Caco-2 (cell line): ENCODE data around the gene CACNA1D. TPM values are rescaled to one million over a fixed set of nuclear protein-coding genes. Genes with fewer than 3 reads are reported as not detected.

ENCODE experiments used
- BruUV-seq: library from RNA; stranded (reverse); fragments of 400-500 nt; replicated peaks from 2 replicates; lab custom pipeline; 2021; lab: Mats Ljungman, UMichigan
- CTCF ChIA-PET: fragments of 300-600 bp; sonication (Branson Sonifier 250); formaldehyde crosslinking; loops from one replicate; lab custom pipeline; 2022; ENCODE audit warnings: antibody characterized with exemption; lab: Charles Lee
- POLR2A ChIA-PET: fragments of 300-600 bp; sonication (Branson Sonifier 250); formaldehyde crosslinking; loops from one replicate; lab custom pipeline; 2022; ENCODE audit warnings: antibody characterized with exemption; lab: Charles Lee
- DNase-seq, 2 experiments: peaks; one replicate each; pipeline versions ENCODE4 v3.0.0 to v3.0.0-alpha.2; 2020 to 2022
- H3K27me3 ChIP-seq: replicated peaks from 2 replicates; pipeline ENCODE4 v1.6.0; 2011; ENCODE audit warnings: low read length; ENCODE audit not compliant: control insufficient read depth, insufficient read depth
- H3K36me3 ChIP-seq: 2 replicates; pipeline ENCODE4 v1.5.1; 2011; ENCODE audit warnings: low read length; ENCODE audit not compliant: control insufficient read depth, insufficient read depth
- H3K4me1 ChIP-seq: fragments of 250-450 bp; sonication (Bioruptor Pico); 2 replicates; pipeline ENCODE4 v1.5.1; 2020; ENCODE audit warnings: mild to moderate bottlenecking
- H3K4me3 ChIP-seq: 2 replicates; pipeline ENCODE4 v1.5.1; 2011; ENCODE audit warnings: low read depth, mild to moderate bottlenecking, control low read depth, low read length
- H3K9me3 ChIP-seq: fragments of 250-450 bp; sonication (Bioruptor Pico); 2 replicates; pipeline ENCODE4 v1.5.1; 2020; ENCODE audit warnings: mild to moderate bottlenecking, moderate library complexity
- H3K27ac Mint-ChIP-seq: one replicate; pipeline ENCODE4 v1.8.0; 2022; ENCODE audit warnings: mixed read lengths; ENCODE audit not compliant: unreplicated experiment
- H3K27me3 Mint-ChIP-seq: one replicate; pipeline ENCODE4 v1.8.0; 2022; ENCODE audit warnings: mixed read lengths; ENCODE audit not compliant: insufficient read depth, unreplicated experiment
- H3K36me3 Mint-ChIP-seq: one replicate; pipeline ENCODE4 v1.8.0; 2022; ENCODE audit warnings: mild to moderate bottlenecking, mixed read lengths; ENCODE audit not compliant: insufficient read depth, unreplicated experiment
- H3K4me1 Mint-ChIP-seq: one replicate; pipeline ENCODE4 v1.8.0; 2022; ENCODE audit warnings: low read depth, mixed read lengths; ENCODE audit not compliant: unreplicated experiment
- H3K4me3 Mint-ChIP-seq: one replicate; pipeline ENCODE4 v1.8.0; 2022; ENCODE audit warnings: mild to moderate bottlenecking, moderate library complexity, mixed read lengths; ENCODE audit not compliant: unreplicated experiment
- H3K9me3 Mint-ChIP-seq: one replicate; pipeline ENCODE4 v1.8.0; 2022; ENCODE audit warnings: mixed read lengths; ENCODE audit not compliant: unreplicated experiment
- intact Hi-C: fragments of 100-400 bp; cut with micrococcal nuclease; formaldehyde crosslinking; loops from one replicate; pipeline ENCODE4 v1.10.0; 2022; ENCODE audit not compliant: unreplicated experiment
- total RNA-seq: library from RNA; stranded (reverse); gene quantifications from 2 replicates; pipeline ENCODE4 v1.2.3, GENCODE V29; 2022
- TF ChIP-seq, protein P1 (sequence below), 2 experiments: fragments of 200-600 bp in 1 of 2; IDR thresholded peaks; 1 replicate in 1 of 2; 2 replicates in 1 of 2; pipeline versions ENCODE4 v1.5.1 to v1.8.0; 2011 to 2022; ENCODE audit warnings: antibody characterized with exemption in 1 of 2, control low read depth in 1 of 2, inconsistent platforms in 1 of 2, low read depth in 1 of 2, low read length in 1 of 2, mild to moderate bottlenecking in 1 of 2, moderate library complexity in 1 of 2; ENCODE audit not compliant: insufficient read depth in 1 of 2, severe bottlenecking in 1 of 2, unreplicated experiment in 1 of 2

CACNA1D gene
- total RNA-seq, 1 experiment from 2014 or later: 13.3 TPM

DNA sequence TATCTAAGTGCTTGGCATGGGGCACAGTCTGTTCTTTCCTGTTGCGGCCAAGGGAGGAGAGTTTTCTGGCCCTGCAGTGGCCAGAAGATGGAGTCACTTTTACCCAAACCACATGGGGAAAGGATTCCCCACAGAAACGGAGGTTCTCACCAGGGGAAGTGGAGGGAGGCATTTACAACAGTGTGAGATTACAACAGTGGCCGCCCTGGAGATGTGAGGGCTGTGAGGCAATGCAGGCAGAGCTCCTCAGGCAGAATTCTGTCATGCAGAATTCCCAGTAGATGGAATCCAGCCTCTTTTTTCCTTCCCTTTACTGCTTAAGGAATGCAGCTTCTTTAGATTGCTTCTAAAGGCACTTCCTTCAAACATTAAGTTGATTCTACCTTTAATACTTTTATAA lies 83.1 kb downstream of the CACNA1D start:
- BruUV-seq: no TSS peak
- POLR2A ChIA-PET: no interaction called here
- DNase-seq: no peak
- TF ChIP-seq, protein P1, sequence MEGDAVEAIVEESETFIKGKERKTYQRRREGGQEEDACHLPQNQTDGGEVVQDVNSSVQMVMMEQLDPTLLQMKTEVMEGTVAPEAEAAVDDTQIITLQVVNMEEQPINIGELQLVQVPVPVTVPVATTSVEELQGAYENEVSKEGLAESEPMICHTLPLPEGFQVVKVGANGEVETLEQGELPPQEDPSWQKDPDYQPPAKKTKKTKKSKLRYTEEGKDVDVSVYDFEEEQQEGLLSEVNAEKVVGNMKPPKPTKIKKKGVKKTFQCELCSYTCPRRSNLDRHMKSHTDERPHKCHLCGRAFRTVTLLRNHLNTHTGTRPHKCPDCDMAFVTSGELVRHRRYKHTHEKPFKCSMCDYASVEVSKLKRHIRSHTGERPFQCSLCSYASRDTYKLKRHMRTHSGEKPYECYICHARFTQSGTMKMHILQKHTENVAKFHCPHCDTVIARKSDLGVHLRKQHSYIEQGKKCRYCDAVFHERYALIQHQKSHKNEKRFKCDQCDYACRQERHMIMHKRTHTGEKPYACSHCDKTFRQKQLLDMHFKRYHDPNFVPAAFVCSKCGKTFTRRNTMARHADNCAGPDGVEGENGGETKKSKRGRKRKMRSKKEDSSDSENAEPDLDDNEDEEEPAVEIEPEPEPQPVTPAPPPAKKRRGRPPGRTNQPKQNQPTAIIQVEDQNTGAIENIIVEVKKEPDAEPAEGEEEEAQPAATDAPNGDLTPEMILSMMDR (IDR thresholded peaks at IDR 0.05; ENCODE audit: insufficient read depth in 1 of 2, low read depth in 1 of 2, low read length in 1 of 2, severe bottlenecking in 1 of 2, unreplicated experiment in 1 of 2): no peak
- intact Hi-C loops: no loop called here
- Mint-ChIP-seq H3K27me3 (no peaks in the 10 kb centered on the region), H3K4me1 (no peaks in the 10 kb centered on the region), H3K4me3 (no peak overlapping the region), H3K9me3 (no peaks in the 10 kb centered on the region), H3K36me3 (peaks cover 6% of the 10 kb centered on the region), H3K27ac (no peak overlapping the region)
- no peaks in the 10 kb centered on the region for H3K9me3 ChIP-seq
- no peak overlapping the region for H3K4me3 ChIP-seq
- H3K27me3 ChIP-seq: no peaks in the 10 kb centered on the region
- no peaks in the 10 kb centered on the region for H3K4me1 ChIP-seq
- CTCF ChIA-PET: interaction anchor here (0.7 kb wide), 1 partner anchor 133 kb away, joined by 3 read pairs; no protein-coding TSS in a partner anchor
- no peaks in the 10 kb centered on the region for H3K36me3 ChIP-seq

- no TSS peak for BruUV-seq
- Histone ChIP-seq H3K4me3 (no peak overlapping the region), H3K27me3 (no peaks in the 10 kb centered on the region), H3K4me1 (no peaks in the 10 kb centered on the region), H3K36me3 (no peaks in the 10 kb centered on the region), H3K9me3 (no peaks in the 10 kb centered on the region)
- intact Hi-C loops: no loop called here
- ChIA-PET CTCF (interaction anchor here (0.6 kb wide), 1 partner anchor 315 kb away, joined by 4 read pairs; no protein-coding TSS in a partner anchor), POLR2A (no interaction called here)
- H3K27me3 Mint-ChIP-seq: no peaks in the 10 kb centered on the region
- H3K9me3 Mint-ChIP-seq: no peaks in the 10 kb centered on the region
- TF ChIP-seq, protein P1 (IDR thresholded peaks at IDR 0.05; ENCODE audit: insufficient read depth in 1 of 2, low read depth in 1 of 2, low read length in 1 of 2, severe bottlenecking in 1 of 2, unreplicated experiment in 1 of 2): no peak
- no peak overlapping the region for H3K27ac Mint-ChIP-seq
- H3K4me1 Mint-ChIP-seq: no peaks in the 10 kb centered on the region
- H3K36me3 Mint-ChIP-seq: peaks cover 6% of the 10 kb centered on the region
- DNase-seq: no peak
- H3K4me3 Mint-ChIP-seq: no peak overlapping the region
Observed at GRCh38 chr3:53579636-53580035, 85.2 kb downstream of the CACNA1D start.

- Mint-ChIP-seq H3K4me3 (no peak overlapping the region), H3K27me3 (no peaks in the 10 kb centered on the region), H3K9me3 (no peaks in the 10 kb centered on the region), H3K4me1 (no peaks in the 10 kb centered on the region), H3K36me3 (no peaks in the 10 kb centered on the region), H3K27ac (no peak overlapping the region)
- POLR2A ChIA-PET: no interaction called here
- DNase-seq: no peak
- no peaks in the 10 kb centered on the region for H3K9me3 ChIP-seq
- no peaks in the 10 kb centered on the region for H3K36me3 ChIP-seq
- intact Hi-C loops: no loop called here
- CTCF ChIA-PET: no interaction called here
- H3K4me1 ChIP-seq: no peaks in the 10 kb centered on the region
- no TSS peak for BruUV-seq
- H3K27me3 ChIP-seq: no peaks in the 10 kb centered on the region
- TF ChIP-seq, protein P1 (IDR thresholded peaks at IDR 0.05; ENCODE audit: insufficient read depth in 1 of 2, low read depth in 1 of 2, low read length in 1 of 2, severe bottlenecking in 1 of 2, unreplicated experiment in 1 of 2): no peak
- no peak overlapping the region for H3K4me3 ChIP-seq
Observed at GRCh38 chr3:53581671-53582070, 87.3 kb downstream of the CACNA1D start.
